Stimulated activated CD4-positive, alpha-beta T cell treated with anti-CD3 and anti-CD28 coated beads, Interleukin-15, amount 100 ng/mL, for 48 hours (primary cell): ENCODE results near the gene SURF1.
"Not testable (repeated sequence)": the region's sequence is repeated elsewhere in the genome, so short reads cannot be mapped to it uniquely, and the experiment has no call there.

Experiments used
- DNase-seq, 2 donors: peaks; one replicate each; pipeline ENCODE4 v3.0.0-alpha.2; 2020; ENCODE audit warnings: low read depth in 2 of 2

The SURF1 gene

GRCh38 chr9:133344979-133345378 lies 11.3 kb downstream of the SURF1 start:
- no peak for DNase-seq

GRCh38 chr9:133344071-133344470 lies 12.2 kb downstream of the SURF1 start:
- DNase-seq: no peak

- no peak for DNase-seq
These were observed 13.7 kb downstream of the SURF1 start for GRCh38 chr9:133342570-133342969.

GRCh38 chr9:133342069-133342406 lies 14.2 kb downstream of the SURF1 start:
- no peak for DNase-seq

GRCh38 chr9:133341369-133342068 lies 14.8 kb downstream of the SURF1 start:
- DNase-seq: no peak

GRCh38 chr9:133340916-133341315 lies 15.4 kb downstream of the SURF1 start:
- DNase-seq: no peak

GRCh38 chr9:133340256-133340655 lies 16.0 kb downstream of the SURF1 start:
- no peak for DNase-seq

GRCh38 chr9:133339641-133340040 lies 16.6 kb downstream of the SURF1 start:
- no peak for DNase-seq

GRCh38 chr9:133335924-133336811 lies 20.1 kb downstream of the SURF1 start, which contains the start of gene SURF6:
Gene SURF6, minus strand, starts transcription at chr9:133336188. Its CDS starts 56 bp downstream, at chr9:133336132.
- peak; percentile 92 to 93 for DNase-seq

GRCh38 chr9:133334888-133335287 lies 21.4 kb downstream of the SURF1 start:
- not testable (repeated sequence) for DNase-seq

GRCh38 chr9:133334161-133334560 lies 22.1 kb downstream of the SURF1 start:
- DNase-seq: no peak

- no peak for DNase-seq
These were observed 22.7 kb downstream of the SURF1 start for GRCh38 chr9:133333566-133333965.

- DNase-seq: no peak
These were observed 23.3 kb downstream of the SURF1 start for GRCh38 chr9:133333011-133333410.

- DNase-seq: no peak
These were observed 23.9 kb downstream of the SURF1 start for GRCh38 chr9:133332381-133332730.

- no peak for DNase-seq
These were observed 24.5 kb downstream of the SURF1 start for GRCh38 chr9:133331641-133332380.

GRCh38 chr9:133331221-133331620 lies 25.1 kb downstream of the SURF1 start:
- no peak for DNase-seq

- not testable (repeated sequence) for DNase-seq
These were observed 26.8 kb downstream of the SURF1 start for GRCh38 chr9:133329306-133330156.

GRCh38 chr9:133327834-133328484 lies 28.3 kb downstream of the SURF1 start:
- DNase-seq: no peak

- DNase-seq: not testable (repeated sequence)
These were observed 29.3 kb downstream of the SURF1 start for GRCh38 chr9:133327021-133327420.

- no peak for DNase-seq
These were observed 32.1 kb downstream of the SURF1 start for GRCh38 chr9:133323991-133324703.
